OCI-M2 (cell line): ENCODE data around the gene TBC1D1.

Experiments used
- DNase-seq: peaks from one replicate; lab custom pipeline; 2025; ENCODE audit not compliant: unreplicated experiment; lab: John Stamatoyannopoulos, UW

The TBC1D1 gene

GRCh38 chr4:37985730-37986275 lies 94.9 kb downstream of the TBC1D1 start:
- DNase-seq: no peak

GRCh38 chr4:37988670-37989069 lies 97.8 kb downstream of the TBC1D1 start:
- DNase-seq: no peak

- no peak for DNase-seq
Measured at GRCh38 chr4:37989398-37990260, 98.7 kb downstream of the TBC1D1 start.

GRCh38 chr4:37990731-37991245 lies 99.9 kb downstream of the TBC1D1 start:
- DNase-seq: no peak

- no peak for DNase-seq
Measured at GRCh38 chr4:37991623-37992410, 100.9 kb downstream of the TBC1D1 start.

- no peak for DNase-seq
Measured at GRCh38 chr4:37993806-37994205, 102.9 kb downstream of the TBC1D1 start.

GRCh38 chr4:37994569-37994968 lies 103.7 kb downstream of the TBC1D1 start:
- DNase-seq: no peak

GRCh38 chr4:37995299-37995821 lies 104.5 kb downstream of the TBC1D1 start:
- DNase-seq: no peak

GRCh38 chr4:37995981-37996775 lies 105.3 kb downstream of the TBC1D1 start:
- DNase-seq: no peak

- no peak for DNase-seq
Measured at GRCh38 chr4:37998226-37998625, 107.3 kb downstream of the TBC1D1 start.

- DNase-seq: no peak
Measured at GRCh38 chr4:37999000-37999716, 108.3 kb downstream of the TBC1D1 start.

GRCh38 chr4:37999965-38000364 lies 109.1 kb downstream of the TBC1D1 start:
- no peak for DNase-seq

GRCh38 chr4:38001927-38002326 lies 111.0 kb downstream of the TBC1D1 start:
- DNase-seq: no peak

- no peak for DNase-seq
Measured at GRCh38 chr4:38002451-38003071, 111.7 kb downstream of the TBC1D1 start.

GRCh38 chr4:38003102-38003501 lies 112.2 kb downstream of the TBC1D1 start:
- DNase-seq: no peak

- no peak for DNase-seq
Measured at GRCh38 chr4:38003628-38004027, 112.7 kb downstream of the TBC1D1 start.

- no peak for DNase-seq
Measured at GRCh38 chr4:38004062-38004461, 113.2 kb downstream of the TBC1D1 start.

- DNase-seq: no peak
Measured at GRCh38 chr4:38004887-38005286, 114.0 kb downstream of the TBC1D1 start.

- no peak for DNase-seq
Measured at GRCh38 chr4:38005637-38006036, 114.8 kb downstream of the TBC1D1 start.
